HL-60 (cell line): Measurements from ENCODE around the gene MAMSTR.

Source experiments
- CTCF ChIP-seq: IDR thresholded peaks from one replicate; pipeline ENCODE4 v1.5.1; 2011; ENCODE audit warnings: low read length, control low read depth, inconsistent platforms; ENCODE audit not compliant: insufficient read depth
- GABPA ChIP-seq: IDR thresholded peaks from 2 replicates; pipeline ENCODE4 v1.6.1; 2012; ENCODE audit warnings: low read depth
- POLR2AphosphoS5 ChIP-seq: IDR thresholded peaks from 2 replicates; pipeline ENCODE4 v1.6.1; 2012; ENCODE audit warnings: low read depth
- SPI1 ChIP-seq: IDR thresholded peaks from 2 replicates; pipeline ENCODE4 v1.6.1; 2012; ENCODE audit warnings: low read depth, mild to moderate bottlenecking, borderline replicate concordance
- TF ChIP-seq, protein P1 (sequence below): IDR thresholded peaks from 2 replicates; pipeline ENCODE4 v1.6.1; 2012; ENCODE audit warnings: low read depth; ENCODE audit not compliant: insufficient replicate concordance

DNA sequence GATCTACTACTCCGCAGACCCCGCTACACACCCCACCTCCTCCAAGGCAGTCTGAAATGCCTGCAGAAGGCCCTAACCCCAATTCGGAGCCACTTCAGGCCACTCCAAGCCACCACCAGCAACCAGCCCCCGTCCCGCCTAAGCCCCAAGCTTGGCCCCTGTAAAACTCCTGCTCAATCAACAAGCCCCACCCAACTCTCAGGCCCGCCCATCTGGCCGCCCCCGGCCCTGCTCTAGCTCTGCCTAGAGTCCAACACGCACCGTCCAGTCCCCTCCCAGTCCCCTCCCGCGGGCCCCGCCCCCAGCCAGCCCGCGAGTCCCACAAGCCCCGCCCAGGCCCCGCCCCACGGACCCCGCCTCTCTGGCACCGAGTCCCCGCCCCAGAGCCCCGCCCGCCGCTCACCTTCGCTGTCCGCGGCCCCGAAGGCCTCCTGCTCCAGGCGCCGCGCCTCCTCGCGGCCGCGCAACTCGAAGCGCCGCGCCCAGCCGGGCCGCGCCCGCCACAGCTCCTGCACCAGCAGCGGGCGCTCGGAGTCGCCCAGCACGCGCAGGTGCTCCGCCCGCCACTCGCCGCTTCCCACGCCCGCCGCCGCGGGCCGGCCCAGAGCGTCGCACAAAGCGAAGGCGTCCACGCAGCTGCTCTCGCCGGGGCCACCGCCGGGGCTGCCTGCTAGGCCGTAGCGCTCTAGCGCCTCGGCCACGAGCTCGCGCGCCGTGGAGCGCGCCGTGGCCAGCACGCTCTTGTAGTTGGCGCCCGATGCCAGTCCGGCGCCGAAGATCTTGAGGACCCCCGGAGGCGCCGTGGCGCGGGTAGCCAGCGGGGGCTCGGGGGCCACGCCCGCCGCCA, 19.3 kb upstream of the MAMSTR start:
- no peak for TF ChIP-seq CTCF
- no peak for TF ChIP-seq POLR2AphosphoS5
- TF ChIP-seq GABPA, result no peak
- TF ChIP-seq, protein P1, sequence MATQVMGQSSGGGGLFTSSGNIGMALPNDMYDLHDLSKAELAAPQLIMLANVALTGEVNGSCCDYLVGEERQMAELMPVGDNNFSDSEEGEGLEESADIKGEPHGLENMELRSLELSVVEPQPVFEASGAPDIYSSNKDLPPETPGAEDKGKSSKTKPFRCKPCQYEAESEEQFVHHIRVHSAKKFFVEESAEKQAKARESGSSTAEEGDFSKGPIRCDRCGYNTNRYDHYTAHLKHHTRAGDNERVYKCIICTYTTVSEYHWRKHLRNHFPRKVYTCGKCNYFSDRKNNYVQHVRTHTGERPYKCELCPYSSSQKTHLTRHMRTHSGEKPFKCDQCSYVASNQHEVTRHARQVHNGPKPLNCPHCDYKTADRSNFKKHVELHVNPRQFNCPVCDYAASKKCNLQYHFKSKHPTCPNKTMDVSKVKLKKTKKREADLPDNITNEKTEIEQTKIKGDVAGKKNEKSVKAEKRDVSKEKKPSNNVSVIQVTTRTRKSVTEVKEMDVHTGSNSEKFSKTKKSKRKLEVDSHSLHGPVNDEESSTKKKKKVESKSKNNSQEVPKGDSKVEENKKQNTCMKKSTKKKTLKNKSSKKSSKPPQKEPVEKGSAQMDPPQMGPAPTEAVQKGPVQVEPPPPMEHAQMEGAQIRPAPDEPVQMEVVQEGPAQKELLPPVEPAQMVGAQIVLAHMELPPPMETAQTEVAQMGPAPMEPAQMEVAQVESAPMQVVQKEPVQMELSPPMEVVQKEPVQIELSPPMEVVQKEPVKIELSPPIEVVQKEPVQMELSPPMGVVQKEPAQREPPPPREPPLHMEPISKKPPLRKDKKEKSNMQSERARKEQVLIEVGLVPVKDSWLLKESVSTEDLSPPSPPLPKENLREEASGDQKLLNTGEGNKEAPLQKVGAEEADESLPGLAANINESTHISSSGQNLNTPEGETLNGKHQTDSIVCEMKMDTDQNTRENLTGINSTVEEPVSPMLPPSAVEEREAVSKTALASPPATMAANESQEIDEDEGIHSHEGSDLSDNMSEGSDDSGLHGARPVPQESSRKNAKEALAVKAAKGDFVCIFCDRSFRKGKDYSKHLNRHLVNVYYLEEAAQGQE, result no peak
- no peak for TF ChIP-seq SPI1
